ENCODE data around the gene AKR1B15.
"Not testable (repeated sequence)": the region's sequence is repeated elsewhere in the genome, so short reads cannot be mapped to it uniquely, and the experiment has no call there.

Gene AKR1B15

DNA sequence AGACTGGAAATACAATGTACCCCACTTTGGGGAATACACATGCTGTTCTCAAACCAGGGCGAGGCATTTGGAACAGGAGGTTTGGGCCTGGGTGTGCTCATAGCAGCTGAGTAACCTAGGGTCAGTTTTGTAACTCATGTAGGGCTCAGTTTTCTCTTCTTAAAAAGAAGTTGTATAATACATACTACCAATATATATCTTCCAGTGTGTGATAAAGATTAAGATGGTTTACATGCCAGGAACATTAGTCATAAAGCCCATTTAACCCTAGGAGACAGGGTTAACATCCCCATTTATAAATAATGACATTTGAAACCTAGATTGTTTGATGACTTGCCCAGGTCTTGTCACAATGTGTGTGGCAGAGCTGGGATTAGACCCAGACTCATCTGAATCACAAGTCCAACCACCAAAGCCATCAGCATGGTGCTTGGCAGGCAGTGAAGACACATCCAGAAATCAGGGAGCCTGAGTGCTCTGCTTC is 15.6 kb upstream of the AKR1B15 start:
- no peak for DNase-seq

DNA sequence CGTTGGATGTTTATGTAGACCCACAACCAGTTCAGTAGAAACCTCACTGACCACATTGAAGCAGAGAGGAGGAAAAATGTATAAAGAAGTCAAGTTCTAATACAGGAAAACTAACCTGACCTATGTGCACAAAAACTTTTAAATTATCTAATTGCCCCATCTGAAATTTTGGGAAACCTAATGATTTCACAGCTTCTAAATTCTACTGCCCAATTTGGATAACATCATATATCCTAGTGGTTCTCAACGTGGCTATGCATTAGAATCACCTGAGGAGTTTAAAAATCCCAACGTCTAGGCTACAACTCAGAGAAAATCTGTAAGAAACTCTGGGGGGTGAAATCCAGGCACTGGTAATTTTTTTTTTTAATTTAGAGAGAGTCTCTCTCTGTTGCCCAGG is 14.3 kb upstream of the AKR1B15 start:
- DNase-seq: no peak

DNA sequence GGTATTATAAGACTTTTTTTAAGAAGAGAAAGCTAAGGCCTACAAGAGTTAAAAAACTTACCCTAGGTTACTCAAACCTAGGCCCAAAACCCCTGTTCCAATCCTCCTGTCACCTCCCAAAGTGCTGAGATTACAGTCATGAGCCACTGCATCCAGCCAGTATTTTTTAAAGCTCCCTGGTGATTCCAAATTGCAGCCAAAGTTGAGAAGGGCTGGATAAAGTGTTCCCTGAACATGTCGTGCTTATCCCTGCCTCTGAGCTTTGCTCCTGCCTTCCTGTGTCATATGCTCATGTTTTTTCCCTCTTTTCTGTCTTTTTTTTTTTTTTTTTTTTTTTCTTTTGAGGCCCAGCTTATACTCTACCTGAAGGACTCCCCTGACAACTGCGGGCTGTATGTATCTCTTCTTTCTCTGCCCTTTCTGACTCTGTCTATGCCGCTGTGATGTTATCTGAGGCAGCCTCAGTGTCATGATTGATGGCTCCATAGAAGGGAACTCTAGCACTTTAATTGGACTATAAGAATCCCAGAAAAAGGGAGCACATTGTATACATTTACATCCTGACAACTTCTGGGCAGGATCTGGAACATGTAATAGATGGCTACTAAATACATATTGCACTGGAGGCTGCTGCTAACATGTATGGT is 13.5 kb upstream of the AKR1B15 start:
- no peak for DNase-seq

DNA sequence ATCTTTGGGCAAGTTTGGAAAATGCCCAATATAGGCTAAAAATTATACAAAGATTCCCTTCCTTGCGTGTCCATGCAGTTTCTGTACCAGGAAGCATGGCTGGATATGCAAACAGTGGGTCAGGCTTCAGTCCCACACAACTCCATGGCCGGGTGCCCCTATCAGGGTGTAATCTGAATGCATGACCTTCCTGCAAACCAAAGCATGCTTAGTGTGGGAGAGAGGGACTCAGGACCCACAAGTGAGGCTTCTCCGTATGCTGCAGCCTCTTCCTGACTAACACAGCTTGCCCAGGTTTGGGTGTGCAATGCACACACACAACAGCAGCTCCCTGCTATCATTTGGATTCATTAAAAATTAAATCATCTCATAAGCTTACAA is 13.0 kb upstream of the AKR1B15 start:
- DNase-seq: no peak

DNA sequence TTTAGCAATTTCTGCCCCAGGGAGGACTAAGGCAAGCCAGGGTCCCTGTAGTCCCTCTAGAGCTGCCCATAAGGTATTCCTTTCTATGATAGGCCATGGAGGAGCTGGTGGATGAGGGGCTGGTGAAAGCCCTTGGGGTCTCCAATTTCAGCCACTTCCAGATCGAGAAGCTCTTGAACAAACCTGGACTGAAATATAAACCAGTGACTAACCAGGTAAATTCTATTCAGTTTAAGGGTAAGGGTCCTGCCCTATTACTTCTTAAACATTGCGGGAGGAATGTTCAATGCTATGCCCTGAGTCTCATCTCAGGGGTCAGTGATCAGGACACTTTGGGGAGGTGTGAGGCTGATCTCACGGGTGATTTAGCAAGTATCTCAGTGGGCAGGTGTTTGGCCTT is 12.4 kb upstream of the AKR1B15 start:
- DNase-seq: not testable (repeated sequence)

DNA sequence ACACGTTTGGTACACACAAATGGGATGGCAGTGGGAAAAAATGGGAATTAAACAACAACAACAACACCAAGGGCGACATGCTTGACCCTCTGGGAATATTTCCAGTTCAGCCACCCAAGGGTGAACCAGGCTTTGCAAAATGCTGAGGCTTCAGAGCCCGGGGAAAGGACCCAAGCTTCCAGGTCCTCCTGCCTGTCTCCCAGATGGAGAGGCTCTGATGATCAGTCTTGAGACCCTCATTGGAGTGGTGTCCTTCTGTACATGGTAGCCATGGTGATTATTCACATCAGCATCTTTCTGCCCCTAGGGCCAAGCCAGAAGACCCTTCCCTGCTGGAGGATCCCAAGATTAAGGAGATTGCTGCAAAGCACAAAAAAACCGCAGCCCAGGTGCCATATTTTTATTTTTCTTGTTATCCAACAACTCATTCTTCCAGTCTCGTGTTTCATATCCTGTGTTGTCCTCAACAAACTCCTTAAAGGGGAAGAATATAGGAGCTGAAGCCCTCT is 11.6 kb upstream of the AKR1B15 start:
- DNase-seq: not testable (repeated sequence)

DNA sequence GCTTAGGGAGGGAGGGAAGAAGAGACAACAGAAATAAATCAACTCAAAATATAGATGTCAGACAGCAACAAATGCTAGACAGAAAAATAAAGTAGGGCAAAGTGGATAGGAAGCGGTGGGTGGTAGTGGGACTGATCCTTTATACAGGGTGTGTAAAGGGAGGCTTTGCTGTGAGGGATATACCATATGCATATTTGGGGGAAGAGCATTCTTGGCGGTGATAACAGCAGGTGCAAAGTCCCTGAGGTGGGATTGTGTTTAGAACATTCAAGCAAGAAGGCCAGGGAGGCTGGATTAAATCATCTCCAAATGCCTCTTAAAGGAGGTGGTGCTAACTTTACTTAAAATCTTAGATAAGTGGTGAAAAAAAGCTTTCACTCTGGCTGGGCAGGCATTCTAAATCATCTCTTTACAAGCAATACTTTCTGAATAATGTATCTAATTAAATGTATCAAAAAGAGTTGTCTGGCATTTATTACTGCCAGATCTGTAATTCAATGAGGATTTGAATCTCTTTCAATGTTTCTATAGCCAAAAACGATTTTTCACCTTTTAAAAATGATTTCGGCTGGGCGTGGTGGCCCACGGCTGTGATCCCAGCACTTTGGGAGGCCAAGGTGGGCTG is 9.4 kb upstream of the AKR1B15 start:
- no peak for DNase-seq

DNA sequence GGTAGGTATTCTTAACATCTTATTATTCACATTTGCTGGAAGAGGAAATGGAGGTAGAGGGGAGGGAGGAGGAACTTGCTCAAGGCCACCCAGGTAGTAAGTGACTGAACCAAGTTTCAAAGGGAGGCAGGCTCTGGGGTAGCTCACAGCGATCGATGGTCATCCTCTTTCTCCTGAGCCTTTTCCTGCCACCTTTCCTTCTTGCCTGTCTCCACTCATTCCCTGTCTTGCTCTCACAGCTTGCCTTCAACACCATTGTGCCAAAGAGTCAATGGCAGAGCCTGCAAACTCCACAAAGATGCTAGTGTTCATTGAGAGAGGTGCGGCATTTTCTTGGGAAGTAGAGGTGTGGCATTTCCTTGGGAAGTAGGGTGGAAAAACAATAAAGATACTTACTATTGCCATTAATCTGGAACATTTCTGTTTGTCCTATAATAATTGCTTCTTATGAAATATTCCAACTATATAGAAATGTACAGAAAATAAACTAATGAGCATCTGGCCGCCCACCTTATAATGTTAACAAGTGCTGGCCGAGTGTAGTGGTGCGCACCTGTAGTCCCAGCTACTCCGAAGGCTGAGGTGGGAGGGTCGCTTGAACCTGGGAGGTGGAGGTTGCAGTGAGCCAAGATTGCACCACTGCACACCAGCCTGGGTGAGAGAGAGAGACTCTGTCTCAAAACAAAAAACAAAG is 7.3 kb upstream of the AKR1B15 start:
- DNase-seq: not testable (repeated sequence)

DNA sequence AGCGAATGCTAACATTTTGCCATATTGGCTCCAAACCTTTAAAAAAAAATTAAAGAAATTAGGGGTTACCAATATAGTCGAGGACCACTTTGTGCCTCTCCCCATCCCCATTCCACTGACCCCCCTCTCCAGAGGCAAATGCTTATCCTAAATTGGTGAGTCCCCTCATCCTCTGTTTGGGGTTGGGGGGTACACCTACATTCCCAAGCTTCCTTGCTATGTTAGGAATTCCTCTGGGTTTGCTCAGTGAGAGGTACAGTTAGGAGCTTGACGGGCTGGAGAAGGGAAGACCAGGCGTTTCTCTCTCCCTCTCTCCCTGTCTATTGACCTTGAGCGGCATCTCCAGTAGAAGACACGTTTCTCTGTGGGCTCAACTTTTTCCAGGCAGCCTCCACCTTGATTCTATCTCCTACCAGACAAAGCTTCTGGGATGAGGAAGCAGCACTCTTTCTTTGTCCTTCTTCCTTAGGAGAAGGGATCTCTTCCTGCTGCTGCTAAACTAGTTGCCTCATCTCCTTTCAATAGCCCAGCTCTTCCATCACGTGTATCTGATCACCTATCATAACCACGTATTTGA is 6.6 kb upstream of the AKR1B15 start:
- no peak for DNase-seq

DNA sequence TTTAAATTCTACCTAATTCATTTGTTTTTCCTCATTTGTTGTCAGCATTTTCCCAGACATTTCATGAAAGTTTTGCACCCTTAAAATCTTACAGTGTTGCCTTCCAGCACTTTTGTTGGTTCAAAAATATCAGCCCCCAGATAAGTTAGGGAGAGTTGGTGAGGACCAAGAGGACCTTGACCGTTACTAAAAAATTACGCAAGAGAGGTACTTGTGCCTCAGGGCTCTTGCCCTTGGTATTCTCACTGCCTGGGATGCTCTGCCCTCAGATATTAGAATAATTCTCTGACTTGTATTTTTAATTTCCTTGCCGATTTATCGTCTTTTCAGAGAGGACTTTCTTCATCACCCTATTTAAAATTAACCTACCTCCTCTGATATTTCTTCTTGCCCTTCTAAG is 3.5 kb upstream of the AKR1B15 start:
- no peak for DNase-seq

DNA sequence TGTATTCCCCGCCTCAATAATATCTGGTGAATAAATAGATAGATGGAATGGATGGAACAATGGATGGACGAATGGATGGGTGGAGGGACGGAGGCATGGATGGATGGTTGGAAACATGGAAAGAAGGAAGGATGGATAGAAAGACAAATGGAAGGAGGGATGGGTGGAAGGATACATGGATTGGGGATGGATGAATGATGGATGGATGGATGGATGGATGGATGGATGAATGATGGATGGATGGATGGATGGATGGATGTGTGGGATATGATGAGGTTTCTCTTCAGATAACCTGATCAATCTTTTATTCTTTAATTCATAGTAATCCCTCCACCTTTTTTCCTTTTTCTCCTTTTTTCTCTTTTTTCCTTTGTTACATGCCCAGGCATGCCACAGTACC is 3.0 kb upstream of the AKR1B15 start:
- DNase-seq: no peak

DNA sequence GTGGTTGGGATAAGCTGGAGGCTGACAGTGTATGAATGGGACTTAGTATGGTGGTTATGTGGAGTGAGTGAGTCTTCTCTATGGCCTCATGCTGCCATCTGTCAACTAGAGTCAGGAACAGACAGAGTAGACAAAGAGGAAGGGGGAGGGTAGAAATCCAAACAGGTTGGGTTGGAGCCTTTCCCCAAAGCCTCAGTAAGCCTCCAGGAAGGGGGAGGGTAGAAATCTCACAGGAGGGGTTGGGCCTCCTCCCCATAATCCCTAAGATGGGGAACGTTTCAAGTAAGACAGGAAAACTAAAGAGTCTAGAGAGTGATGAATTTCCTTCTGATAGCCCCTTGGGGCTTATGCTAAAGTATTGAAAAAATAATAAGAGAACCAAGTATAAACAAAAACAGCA is 2.0 kb upstream of the AKR1B15 start:
- DNase-seq: no peak

DNA sequence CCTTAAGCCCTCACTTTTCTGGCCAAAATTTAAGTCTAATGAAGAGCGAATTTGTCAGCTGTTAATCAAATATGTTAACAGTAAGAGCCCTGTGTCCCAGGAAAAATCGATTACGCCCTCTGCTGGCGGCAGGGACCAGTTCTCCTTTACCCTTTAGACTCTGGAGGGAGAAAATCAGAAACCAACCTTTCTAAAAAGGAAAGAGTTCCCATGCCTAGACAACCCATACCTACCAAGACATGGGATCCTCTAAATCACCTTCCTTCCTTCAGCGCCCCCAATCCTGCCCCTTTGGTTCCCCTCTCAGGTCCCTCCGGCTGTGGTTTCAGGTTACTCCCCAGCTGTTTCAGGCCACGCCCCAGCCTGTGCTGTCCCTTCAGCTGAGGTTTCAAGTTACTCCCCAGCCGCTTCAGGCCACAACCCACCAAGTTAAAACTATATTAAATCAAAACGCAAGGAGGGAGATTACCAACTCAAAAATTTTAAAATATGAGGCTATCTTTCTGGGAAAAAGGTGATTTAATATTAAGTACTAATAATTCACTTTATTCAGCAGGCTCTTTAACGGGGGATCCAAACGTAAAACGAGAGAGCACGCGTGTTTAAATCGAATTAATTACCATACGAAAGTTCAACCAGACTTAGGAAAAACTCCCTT is 1.4 kb upstream of the AKR1B15 start:
- DNase-seq: peak; percentile 44

DNA sequence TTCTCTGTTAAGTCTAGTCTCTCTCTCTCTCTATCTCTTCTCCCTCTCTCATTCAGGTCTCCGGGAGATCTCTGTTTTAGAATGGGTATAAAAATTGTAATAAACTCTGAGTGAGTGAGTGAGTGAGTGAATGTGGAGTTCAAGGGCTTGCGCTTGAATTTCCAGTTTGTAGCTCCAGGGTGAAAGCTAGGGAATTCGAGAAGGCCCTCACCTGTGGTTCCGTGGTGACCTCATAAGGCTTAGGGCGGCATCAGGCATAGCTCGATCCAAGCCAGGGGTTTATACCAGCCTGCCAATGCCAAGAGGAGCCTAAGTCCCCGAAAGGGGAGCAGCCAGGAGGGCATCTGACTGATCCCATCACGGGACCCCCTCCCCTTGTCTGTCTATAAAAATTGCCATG is 456 bp downstream of the AKR1B15 start:
- no peak for DNase-seq

DNA sequence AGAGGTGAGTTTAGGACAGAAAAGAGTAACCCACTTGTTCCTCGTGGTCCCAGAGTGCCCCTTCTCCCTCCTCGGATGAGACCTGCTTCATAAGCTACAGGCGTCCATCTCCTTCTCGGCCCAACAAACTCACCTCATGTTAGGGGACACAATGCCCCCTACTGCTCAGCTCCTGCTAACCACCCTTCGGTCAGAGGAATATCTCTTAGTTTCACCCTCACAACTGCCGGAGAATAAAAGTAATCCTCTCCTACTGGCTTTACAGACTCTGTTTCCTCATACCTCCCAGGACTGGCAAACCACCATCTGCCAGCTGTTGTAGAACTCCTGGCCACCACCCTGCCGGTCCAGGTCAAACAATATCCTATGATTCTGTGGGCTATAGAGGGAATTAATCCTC is 3.2 kb downstream of the AKR1B15 start:
- DNase-seq: no peak

DNA sequence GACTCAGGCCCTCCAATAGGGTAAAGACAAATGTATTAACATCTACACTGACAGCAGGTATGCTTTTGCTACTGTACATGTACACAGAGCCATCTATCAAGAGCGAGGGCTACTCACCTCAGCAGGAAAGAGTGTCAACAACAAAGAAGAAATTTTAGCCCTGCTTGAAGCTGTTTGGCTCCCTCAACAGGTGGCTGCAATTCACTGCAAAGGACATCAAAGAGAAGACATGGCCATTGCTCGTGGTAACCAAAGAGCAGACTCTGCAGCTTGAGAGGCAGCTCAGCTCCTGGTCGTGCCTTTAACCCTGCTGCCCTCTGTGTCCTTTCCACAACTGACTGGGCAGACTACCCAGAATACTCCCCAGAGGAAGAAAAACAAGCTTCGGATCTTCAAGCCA is 5.1 kb downstream of the AKR1B15 start:
- DNase-seq: no peak

DNA sequence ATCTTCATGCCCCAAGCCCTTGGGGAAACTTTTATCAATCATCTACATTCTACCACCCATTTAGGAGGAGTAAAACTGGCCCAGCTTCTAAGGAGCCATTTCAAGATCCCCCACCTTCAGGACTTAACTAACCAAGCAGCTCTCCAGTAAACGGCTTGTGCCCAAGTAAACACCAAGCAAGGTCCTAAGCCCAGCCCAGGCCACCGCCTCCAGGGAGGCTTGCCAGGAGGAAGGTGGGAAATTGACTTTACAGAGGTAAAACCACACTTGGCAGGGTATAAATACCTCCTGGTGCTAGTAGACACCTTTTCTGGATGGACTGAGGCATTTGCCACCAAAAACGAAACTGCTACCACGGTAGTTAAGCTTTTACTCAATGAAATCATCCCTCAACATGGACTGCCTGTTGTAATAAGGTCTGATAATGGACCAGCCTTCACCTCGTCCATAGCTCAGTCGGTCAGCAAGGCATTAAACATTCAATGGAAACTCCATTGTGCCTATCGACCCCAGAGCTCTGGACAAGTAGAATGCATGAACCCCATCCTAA is 5.6 kb downstream of the AKR1B15 start:
- DNase-seq: no peak

DNA sequence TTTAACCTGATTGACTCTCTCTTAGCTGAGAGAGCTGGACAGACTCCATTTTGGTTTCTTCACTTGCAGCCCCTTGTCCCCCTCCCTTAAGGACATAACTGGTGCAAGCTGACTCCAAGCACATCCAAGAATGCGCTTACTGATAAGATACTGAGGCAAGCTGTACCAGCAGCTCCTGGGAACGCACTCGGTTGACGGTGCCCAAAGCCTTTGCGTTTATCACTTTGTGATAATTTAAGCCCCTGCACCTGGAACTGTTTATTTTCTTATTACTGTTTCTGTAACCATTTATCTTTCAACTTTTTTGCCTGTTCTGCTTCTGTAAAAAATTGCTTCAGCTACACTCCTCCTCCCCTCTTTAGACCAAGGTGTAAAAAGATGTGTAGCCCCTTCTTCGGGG is 8.5 kb downstream of the AKR1B15 start:
- DNase-seq: no peak

DNA sequence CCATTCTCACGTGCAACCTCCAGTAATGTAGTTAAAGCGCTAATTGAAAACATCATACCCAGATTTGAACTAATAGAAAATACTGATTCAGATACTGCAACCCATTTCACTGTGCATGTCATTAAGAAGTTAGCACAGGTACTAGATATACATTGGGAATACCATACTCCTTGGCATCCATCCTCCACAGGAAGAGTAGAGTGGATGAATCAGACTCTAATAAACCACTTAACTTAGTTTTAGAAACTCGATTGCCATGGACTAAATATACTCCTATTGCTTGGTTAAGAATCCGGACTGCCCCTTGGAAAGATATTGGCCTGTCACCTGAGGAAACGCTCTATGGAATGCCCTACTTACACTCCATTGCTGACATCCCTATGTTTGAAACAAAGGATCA is 9.5 kb downstream of the AKR1B15 start:
- no peak for DNase-seq

DNA sequence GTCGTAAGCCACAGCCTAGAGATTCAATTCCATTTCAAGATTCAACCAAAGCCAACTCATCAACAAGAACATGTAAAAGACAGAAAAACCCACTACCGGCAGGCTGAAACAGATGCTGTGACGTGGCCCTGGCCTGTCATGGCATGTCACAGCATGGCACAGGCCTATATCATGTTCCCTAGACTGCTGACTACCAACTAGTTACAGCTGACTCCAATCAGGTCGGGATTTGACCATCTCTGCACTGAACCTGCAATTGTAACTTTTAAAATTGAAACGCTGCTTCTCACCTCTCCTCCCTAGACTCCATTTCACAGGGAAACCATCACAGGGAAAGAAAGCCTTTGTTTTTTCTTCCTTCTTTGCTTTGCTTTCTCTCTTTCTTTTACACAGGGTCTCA is 12.7 kb downstream of the AKR1B15 start:
- not testable (repeated sequence) for DNase-seq

DNA sequence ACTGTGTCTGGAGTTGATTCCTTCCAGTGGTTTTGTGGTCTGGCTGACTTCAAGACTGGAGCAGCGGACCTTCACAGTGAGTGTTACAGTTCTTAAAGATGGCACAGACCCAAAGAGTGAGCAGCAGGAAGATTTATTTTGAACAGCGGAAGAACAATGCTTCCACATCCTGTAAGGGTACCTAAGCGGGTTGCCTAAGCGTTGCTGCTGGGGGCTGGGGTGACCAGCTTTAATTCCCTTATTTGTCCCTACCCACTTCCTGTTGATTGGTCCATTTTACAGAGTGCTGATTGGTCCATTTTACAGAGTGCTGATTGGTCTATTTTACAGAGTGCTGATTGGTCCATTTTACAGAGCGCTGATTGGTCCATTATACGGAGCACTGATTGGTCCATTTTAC is 13.2 kb downstream of the AKR1B15 start:
- peak; percentile 19 for DNase-seq

DNA sequence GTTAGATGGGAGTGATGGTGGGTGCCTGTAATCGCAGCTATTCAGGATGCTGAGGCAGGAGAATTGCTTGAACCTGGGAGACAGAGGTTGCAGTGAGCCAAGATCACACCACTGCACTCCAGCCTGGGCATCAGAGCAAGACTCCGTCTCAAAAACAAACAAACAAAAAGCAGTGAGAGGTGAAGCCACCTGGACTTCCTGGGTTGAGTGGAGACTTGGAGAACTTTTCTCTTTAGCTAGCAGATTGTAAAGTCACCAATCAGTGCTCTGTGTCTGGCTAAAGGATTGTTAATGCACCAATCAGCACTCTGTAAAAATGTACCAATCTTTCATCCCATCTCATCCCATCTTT is 14.5 kb downstream of the AKR1B15 start:
- DNase-seq: not testable (repeated sequence)

DNA sequence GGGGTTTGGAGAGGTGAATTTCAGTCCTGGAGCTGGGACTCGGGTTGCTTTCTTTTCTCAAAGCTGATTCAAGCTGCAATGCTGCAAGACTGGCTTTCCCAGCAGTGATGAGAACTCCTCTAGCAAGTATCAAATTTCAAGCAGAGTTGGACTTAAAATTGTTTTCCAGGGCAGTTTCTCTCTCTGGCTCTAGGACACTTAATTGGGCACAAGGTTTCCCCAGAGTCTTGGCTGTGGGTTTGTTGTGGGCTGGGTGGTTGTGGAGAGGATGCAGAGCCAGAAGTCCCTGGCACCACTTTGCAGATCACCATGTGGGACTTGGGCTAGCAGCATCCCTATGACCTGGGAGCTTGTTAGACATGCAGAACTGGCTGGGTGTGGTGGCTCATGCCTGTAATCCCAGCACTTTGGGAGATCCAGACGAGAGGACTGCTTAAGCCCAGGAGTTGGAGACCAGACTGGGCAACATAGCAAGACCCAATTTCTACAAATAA is 16.8 kb downstream of the AKR1B15 start:
- no peak for DNase-seq

All from CD4-positive, alpha-beta T cell treated with Interleukin-15 for 1 hour (primary cell).